Left hindlimb (tissue), 1 donor: ENCODE results near the gene TAF11L5.
"Not testable (repeated sequence)": the region's sequence is repeated elsewhere in the genome, so short reads cannot be mapped to it uniquely, and the experiment has no call there.

Experiments used
- DNase-seq: peaks from one replicate; pipeline ENCODE4 v3.0.0-alpha.2; 2018

Gene TAF11L5

DNA sequence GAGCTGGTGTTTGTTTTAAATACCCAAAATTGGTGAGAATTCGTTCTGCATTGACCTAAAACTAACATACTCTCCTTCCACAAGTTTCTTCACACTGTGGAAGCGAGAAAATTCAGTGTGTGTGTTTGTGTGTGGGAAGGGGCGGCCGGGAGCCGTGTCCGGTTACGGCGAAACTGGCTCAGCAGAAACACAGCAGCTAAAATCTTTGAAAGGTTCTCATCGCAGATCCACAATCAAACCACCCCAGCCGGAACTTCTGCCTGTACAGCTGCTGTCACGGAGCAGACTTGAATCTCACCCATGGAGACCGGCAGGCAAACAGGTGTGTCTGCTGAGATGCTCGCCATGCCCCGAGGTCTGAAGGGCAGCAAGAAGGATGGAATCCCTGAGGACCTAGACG, at the start of gene TAF11L5:
TSS of gene TAF11L5 (plus strand) at position 301 of the 400 bp plus-strand sequence.
- DNase-seq = not testable (repeated sequence)

DNA sequence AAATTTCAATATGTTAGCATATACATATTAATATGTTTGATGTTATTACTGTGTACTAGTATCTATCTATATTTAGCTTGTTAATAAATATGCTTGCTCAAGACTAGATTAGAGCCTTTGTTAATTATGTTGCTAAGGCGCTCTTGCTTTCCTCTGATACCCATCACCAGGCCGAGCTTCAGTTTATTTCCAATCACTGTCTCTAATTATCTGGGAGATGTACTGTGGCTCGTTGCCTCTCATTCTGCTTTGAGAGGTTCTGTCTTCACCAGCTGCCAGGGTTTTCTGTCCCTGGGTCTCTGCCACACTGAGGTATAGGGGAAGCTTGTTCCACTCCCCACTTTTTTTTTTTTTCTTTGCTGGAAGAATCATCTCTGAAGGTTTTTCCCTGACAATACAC, 48.0 kb upstream of the TAF11L5 start:
- DNase-seq = no peak

DNA sequence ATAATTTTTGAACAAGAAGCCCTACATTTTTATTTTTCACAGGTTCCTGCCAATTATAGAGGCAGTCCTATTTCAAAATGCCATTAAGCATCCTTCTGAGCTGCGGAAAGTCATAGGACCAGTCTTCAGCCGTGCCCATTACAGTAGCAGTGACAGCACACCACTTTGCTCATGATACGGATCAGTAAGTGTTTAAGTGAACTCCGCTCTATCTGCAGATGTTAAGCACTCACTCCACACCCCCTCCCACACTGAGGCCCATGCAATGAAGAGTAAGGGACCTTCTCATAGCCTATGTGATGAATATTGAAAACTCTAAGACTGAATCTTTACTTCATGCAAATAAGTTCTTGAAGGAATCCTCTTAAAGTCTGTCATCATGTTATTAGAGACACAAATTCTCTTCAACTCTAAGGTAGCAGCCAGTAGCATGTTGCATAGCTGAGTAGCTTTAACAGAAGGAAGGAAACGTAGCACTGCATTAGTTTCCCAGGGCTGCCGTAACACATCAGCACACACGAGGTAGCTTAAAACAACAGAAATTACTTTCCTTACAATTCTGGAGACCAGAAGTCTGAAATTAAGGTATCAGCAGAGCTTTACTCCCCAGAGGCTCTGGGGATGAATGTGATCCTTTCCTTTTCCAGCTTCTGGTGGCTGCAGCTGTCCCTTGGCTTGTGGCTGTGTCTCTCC, 47.3 kb upstream of the TAF11L5 start:
- DNase-seq = no peak

DNA sequence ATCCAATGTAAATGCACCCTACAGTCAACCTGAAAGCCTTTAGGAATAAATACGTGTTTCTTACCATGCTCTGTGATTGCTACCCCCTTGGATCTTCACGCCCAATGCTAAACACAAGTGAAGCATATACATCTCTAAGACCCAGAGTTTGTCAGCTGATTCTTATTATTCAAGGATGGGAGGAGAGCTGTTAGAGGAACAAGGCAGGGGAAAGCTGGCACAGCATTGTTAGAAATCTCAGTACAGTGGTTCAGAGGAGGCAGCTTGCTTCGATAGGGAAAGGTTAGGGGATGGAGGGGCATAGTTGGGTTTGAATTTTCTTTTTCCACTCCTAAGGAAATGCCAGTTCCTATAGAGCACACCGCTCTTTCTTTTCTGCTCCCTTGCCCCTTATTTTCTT, 43.7 kb upstream of the TAF11L5 start:
- no peak for DNase-seq

DNA sequence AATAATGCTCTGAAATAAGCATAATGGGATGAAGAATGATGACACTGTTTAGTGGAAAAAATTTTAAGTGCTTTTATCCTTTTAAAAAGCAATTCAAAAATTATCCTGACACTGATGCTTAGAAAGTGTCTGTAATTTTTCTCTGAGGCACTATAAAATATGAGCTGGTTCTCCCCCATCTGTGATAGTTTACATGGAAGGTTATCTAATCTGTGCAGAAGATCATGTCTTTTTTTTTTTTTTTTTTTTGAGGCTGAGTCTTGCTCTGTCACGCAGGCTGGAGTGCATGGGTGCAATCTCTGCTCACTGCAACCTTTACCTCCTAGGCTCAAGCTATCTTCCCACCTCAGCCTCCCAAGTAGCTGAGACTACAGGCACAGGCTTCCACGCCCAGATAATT, 42.2 kb upstream of the TAF11L5 start:
- DNase-seq = no peak

DNA sequence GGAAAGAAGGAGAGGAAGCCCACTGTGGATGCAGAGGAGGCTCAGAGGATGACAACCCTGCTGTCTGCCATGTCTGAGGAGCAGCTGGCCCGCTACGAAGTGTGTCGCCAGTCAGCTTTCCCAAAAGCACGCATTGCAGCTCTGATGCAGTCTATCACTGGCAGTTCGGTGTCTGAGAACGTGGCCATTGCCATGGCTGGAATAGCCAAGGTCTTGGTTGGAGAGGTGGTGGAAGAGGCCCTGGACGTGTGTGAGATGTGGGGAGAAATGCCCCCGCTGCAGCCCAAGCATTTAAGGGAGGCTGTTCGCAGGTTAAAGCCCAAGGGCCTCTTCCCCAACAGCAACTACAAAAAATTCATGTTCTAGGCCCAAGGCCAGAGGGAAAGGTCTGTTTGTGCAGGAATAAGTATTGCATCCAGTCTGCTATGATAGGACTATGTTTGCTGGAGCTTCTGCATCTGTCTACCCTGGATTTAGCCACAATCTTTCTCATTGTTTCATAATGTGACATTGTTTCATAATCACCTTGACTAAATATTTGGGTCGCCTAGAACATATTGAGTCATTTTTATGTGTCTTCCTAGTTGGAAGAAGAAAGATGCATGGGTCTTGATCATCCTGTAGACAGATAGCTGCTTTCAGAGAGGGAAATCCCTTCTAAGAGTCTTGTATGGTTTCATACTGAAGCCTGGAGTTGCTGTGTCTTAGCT, 38.4 kb upstream of the TAF11L5 start:
- DNase-seq = not testable (repeated sequence)

DNA sequence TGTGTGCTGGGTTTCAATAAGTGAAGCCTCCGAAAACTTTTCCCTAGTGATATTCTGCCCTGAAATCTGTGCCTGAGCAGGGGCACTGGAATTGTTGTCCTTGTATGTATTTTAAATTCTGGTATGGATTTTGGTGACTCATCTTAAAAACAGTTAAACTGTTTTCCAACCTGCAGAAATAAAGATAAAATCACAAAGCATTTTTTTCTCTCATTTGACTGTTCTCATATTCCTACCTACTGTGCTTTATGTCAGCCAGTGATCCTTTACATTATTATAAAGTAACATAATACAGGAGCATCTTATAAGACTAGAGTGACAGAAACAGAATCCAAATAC, 37.9 kb upstream of the TAF11L5 start:
- DNase-seq = no peak

DNA sequence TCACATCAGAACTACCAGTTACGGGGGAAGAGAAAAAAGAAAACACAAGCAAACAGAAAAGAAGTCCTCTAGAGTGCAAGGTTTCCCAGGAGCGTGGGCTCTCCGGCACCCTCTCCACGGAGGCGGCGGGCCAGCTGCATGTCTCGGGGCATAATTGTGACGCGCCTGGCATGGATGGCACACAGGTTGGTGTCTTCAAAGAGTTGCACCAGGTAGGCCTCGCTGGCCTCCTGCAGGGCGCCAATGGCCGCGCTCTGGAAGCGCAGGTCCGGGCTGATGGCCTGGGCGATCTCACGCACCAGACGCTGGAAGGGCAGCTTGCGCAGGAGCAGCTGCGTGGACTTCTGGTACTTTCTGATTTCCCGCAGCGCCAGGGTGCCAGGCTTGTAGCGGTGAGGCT, 33.8 kb upstream of the TAF11L5 start:
- not testable (repeated sequence) for DNase-seq

DNA sequence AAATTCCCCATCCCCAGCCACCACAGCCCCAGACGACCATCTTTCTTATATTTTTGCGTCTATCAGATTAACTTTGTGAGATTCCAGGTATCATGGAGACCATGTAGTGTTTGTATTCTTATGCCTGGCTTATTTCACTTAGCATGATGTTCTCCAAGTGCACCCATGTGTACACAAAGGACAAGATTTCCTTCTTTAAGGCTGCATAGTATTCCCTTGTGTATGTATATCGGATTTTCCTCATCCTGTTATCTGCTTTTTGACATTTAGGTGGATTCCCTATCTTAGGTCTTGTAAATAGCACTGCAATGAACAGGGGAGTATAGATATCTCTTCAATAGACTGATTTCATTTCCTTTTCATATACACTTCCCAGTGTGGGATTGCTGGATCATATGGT, 32.3 kb upstream of the TAF11L5 start:
- DNase-seq = no peak

DNA sequence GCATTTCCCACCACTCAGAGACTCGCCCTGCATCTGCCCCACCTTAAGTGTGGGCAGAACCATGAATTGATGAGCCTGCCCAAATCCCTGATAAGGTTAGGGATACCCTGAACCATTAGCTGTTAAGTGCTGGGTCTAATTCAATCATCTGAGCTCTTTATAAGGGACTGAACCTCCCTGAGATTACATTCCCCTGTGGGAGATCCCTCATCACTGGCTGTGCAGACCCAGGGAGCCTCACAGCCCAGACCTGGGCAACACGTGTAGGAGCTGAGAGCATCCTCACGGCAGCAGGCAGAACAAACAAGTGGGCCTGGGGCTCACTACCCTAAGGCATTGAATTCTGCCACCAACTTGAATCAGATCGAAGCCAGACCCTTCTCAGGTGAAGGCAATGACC, 27.6 kb upstream of the TAF11L5 start:
- no peak for DNase-seq

DNA sequence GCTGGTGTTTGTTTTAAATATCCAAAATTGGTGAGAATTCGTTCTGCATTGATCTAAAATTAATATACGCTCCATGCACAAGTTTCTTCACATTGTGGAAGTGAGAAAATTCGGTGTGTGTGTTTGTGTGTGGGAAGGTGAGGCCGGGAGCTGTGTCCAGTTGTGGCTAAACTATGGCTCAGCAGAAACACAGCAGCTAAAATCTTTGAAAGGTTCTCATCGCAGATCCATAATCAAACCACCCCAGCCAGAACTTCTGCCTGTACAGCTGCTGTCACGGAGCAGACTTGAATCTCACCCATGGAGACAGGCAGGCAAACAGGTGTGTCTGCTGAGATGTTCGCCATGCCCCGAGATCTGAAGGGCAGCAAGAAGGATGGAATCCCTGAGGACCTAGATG, 27.1 kb upstream of the TAF11L5 start, which contains the start of gene TAF11L2:
TSS of gene TAF11L2 (plus strand) at position 301 of the 400 bp plus-strand sequence.
- DNase-seq = not testable (repeated sequence)

DNA sequence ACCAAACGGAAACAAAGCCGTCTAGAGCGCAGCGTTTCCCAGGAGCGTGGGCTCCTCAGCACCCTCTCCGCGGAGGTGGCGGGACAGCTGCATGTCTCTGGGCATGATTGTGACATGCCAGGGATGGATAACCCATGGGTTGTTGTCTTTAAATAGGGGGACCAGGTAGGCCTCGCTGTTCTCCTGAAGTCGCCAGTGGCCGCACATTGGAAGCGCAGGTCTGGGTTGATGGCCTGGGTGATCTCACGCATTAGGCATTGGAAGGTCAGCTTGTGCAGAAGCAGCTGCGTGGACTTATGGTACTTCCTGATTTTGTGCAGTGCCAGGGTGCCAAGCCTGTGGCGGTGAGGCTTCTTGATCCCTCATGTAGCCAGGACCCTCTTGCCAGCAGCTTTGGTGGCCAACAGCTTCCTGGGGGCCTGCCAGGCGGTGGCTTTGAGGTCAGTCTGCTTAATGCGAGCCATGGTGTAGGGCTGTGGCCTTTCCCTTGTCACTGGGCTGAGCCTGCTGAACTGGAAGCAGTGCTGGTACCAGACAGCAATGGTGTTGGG, 13.2 kb upstream of the TAF11L5 start:
- no peak for DNase-seq

DNA sequence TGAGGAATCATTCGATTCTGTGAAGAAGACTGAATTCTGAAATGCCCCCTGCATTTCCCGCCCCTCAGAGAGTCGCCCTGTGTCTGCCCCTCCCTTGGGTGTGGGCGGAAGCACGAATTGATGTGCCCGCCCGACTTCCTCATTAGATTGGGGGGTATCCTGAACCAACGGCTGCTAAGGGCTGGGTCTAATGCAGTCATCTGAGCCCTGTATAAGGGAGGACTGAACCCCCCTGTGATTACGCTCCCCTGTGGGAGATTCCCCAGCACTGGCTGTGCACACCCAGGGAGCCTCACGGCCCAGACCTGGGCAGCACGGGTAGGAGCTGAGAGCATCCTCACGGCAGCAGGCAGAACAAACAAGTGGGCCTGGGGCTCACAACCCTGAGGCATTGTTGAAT, 7.5 kb upstream of the TAF11L5 start:
- DNase-seq = not testable (repeated sequence)

DNA sequence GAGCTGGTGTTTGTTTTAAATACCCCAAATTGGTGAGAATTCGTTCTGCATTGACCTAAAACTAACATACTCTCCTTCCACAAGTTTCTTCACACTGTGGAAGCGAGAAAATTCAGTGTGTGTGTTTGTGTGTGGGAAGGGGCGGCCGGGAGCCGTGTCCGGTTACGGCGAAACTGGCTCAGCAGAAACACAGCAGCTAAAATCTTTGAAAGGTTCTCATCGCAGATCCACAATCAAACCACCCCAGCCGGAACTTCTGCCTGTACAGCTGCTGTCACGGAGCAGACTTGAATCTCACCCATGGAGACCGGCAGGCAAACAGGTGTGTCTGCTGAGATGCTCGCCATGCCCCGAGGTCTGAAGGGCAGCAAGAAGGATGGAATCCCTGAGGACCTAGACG, 7.0 kb upstream of the TAF11L5 start, which contains the start of gene TAF11L3:
TSS of gene TAF11L3 (plus strand) at position 301 of the 400 bp plus-strand sequence.
- DNase-seq = not testable (repeated sequence)

DNA sequence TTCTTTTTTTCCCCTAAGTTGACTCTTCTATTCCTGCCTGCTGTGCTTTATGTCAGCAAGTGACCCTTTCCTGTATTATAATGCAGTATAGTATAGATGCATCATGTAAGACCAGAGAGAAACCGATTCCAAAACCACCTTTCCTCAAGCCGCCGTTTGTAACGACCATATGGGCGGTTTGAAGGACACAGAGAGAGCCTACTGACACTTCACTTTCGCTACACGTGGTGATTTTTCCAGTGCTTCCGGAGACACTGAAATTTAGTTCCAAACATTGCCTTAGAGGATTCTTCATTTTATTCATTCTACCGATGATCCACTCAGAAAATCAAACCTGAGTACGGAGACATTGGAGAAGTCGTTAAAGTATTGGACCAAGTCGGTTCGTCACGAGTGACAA, 5.5 kb upstream of the TAF11L5 start:
- DNase-seq = not testable (repeated sequence)

DNA sequence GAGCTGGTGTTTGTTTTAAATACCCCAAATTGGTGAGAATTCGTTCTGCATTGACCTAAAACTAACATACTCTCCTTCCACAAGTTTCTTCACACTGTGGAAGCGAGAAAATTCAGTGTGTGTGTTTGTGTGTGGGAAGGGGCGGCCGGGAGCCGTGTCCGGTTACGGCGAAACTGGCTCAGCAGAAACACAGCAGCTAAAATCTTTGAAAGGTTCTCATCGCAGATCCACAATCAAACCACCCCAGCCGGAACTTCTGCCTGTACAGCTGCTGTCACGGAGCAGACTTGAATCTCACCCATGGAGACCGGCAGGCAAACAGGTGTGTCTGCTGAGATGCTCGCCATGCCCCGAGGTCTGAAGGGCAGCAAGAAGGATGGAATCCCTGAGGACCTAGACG, 3.5 kb upstream of the TAF11L5 start, which contains the start of gene TAF11L4:
TSS of gene TAF11L4 (plus strand) at position 301 of the 400 bp plus-strand sequence.
- DNase-seq = not testable (repeated sequence)

DNA sequence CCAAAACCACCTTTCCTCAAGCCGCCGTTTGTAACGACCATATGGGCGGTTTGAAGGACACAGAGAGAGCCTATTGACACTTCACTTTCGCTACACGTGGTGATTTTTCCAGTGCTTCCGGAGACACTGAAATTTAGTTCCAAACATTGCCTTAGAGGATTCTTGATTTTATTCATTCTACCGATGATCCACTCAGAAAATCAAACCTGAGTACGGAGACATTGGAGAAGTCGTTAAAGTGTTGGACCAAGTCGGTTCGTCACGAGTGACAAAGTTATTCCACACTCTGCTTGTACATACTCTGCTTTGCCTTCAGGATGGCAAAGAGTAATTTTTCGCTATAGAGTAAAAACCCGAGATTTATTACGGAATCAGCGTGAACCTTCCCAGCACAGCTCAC, 1.5 kb downstream of the TAF11L5 start:
- not testable (repeated sequence) for DNase-seq

DNA sequence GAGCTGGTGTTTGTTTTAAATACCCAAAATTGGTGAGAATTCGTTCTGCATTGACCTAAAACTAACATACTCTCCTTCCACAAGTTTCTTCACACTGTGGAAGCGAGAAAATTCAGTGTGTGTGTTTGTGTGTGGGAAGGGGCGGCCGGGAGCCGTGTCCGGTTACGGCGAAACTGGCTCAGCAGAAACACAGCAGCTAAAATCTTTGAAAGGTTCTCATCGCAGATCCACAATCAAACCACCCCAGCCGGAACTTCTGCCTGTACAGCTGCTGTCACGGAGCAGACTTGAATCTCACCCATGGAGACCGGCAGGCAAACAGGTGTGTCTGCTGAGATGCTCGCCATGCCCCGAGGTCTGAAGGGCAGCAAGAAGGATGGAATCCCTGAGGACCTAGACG, 3.3 kb downstream of the TAF11L5 start, which contains the start of gene TAF11L6:
TSS of gene TAF11L6 (plus strand) at position 301 of the 400 bp plus-strand sequence.
- DNase-seq = not testable (repeated sequence)
